GM12873 (cell line): ENCODE data around the gene UNC13B.
A peak's percentile ranks its signal among the peaks of the same experiment; 100 is the strongest.

Experiments
- TF ChIP-seq, protein P1 (sequence below): IDR thresholded peaks from 2 replicates; pipeline ENCODE4 v1.5.1; 2012; ENCODE audit warnings: low read depth, mild to moderate bottlenecking, moderate library complexity, low read length, control low read depth; ENCODE audit not compliant: insufficient read depth; ENCODE audit errors: missing control alignments

Gene UNC13B

GRCh38 chr9:35253075-35253474 is 91.3 kb downstream of the UNC13B start:
- TF ChIP-seq, protein P1, sequence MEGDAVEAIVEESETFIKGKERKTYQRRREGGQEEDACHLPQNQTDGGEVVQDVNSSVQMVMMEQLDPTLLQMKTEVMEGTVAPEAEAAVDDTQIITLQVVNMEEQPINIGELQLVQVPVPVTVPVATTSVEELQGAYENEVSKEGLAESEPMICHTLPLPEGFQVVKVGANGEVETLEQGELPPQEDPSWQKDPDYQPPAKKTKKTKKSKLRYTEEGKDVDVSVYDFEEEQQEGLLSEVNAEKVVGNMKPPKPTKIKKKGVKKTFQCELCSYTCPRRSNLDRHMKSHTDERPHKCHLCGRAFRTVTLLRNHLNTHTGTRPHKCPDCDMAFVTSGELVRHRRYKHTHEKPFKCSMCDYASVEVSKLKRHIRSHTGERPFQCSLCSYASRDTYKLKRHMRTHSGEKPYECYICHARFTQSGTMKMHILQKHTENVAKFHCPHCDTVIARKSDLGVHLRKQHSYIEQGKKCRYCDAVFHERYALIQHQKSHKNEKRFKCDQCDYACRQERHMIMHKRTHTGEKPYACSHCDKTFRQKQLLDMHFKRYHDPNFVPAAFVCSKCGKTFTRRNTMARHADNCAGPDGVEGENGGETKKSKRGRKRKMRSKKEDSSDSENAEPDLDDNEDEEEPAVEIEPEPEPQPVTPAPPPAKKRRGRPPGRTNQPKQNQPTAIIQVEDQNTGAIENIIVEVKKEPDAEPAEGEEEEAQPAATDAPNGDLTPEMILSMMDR: no peak

GRCh38 chr9:35254237-35254636 is 92.4 kb downstream of the UNC13B start:
- TF ChIP-seq, protein P1: no peak

GRCh38 chr9:35254984-35255857 is 93.4 kb downstream of the UNC13B start:
- TF ChIP-seq, protein P1: no peak

DNA sequence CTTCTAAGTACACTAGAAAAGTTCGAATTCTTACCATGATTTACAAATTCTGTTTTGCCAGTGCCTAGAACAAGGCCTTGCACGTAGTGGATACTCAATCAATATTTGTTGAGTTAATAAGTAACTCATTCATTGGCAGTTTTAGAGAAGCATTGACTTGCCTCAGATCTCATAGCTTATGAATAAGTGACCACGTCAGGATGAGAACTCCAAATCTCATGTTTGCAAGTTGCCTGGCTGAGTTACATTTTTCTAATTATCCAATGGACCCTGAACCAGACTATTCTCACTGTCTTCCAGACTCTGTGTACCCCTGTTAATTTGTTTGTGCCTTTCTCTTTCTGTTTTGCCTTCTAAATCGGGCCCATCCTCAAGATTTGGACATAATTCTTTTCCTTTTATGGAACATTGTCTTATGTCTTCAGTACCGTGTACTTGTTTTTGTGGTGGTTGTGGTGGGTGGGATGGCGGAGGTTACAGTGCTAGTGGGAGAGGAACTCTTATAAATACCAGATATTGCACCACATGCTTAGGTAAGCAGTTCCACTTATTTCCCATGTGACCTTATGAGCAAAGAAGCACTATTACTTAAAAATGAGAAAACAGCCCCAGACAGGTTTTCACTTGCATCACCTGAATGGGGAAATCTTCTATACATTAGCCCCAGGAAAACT is 96.3 kb downstream of the UNC13B start:
- TF ChIP-seq, protein P1: no peak

DNA sequence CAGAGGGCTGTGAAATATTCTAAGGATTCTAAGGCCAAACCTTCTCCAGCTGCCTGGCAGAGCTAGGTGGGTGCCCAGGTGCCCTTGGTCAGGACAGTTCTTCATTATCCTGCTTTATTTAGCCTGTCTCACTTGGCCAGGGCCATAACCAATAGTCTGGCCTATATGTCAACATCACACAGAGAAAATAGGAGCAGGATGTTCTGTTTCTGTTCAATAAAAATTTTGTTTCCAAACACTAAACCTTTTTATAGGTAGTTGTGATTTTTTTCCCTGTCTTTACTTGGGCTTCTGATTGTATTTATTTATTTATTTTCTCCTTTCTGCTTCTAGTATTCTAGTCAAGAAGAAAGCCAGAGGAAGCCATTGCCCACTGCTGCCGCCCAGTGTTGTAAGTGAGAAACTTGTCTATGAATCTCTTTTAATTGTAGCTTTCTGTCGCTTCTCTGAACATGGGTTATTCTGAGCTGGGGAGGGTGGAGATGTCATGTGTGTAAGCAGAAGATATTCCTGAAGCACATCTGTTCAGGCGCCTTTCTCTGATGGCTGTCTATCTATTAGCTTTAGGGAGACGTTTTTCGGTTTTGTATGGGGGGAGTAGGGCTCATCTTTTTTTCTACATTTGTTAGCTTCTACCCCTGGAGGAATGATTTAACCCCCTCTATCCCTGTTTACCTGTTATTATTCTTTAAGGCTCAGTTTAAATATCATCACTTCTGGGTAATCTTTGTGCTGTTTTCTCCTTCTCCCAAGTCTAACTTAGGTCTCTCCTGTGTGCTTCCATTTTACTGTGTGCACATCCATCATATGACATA is 97.1 kb downstream of the UNC13B start:
- TF ChIP-seq, protein P1: peak; percentile 67

DNA sequence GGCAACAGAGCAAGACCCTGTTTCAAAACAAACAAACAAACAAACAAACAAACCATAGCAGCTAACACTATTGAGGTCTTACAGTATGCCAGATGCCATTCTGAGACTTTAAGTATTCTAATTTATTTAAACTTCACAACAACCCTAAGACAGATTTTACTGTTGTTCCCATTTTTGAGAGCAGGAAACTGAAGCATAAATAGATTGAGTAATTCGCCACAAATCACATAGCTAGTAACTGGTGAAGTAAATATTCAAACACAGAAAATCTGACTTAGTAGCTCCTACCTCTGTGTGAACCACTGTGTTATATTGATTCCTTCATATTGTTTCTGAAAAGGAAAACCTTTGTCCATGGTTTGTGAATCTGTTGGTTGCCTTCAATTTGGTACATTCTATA is 98.4 kb downstream of the UNC13B start:
- TF ChIP-seq, protein P1: no peak

GRCh38 chr9:35262064-35262463 is 100.3 kb downstream of the UNC13B start:
- TF ChIP-seq, protein P1: no peak
